ENCODE measurements around the gene STX11.
A peak's percentile ranks its signal among the peaks of the same experiment; 100 is the strongest.

STX11 gene

DNA sequence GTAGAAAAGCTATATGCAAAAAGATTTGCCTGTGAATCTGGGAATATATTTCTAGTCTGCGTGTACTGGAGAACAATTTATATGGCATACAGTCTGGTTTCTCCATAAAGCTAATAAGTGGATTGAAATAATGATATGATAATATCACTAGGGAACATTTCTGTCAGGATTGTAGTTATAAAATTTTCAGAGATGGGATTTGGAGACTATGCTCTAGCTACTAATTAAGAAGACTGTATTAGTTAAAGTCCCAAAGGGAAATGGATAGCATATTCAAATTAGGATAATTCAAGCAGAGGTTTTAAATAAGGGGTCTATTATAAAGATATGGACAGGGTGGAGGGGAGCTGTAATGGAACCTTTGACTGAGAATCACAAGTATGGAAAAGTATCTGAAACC lies 7.2 kb upstream of the STX11 start:
- DNase-seq (ENCODE audit: low spot score), result no peak

DNA sequence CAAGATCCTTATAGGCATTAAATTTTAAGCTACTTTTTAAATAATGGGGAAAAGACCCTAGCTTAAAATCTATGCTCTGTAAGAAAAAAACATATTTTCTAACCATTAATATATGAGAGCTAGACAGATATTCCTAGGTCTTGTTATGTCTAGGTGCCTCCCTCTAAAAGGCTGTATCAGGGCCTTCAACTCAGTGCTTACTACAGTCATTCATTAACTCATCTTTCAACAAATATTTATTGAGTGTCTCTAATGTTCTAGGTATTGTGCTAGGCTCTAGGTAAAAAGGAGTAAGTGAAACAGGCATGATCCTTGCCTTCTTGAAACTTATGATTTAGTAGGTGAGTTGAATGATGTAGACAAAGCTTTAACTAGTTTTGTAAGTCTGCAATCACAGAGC lies 6.4 kb upstream of the STX11 start:
- no peak for DNase-seq (ENCODE audit: low spot score)

DNA sequence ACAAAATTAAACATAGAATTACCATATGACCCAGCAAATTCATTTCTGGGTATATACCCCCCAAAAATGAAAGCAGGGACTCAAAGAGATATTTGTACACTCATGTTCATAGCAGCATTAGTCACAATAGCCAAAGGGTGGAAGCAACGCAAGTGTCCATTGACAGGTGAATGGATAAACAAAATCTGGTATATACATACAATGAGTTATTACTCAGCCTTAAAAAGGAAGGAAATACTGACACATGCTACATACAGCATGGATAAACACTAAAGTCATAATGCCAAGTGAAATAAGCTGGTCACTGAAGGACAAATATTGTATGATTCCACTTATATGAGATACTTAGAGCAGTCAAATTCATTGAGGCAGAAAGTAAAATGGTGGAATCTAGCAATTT lies 5.3 kb upstream of the STX11 start:
- peak; percentile 65 for DNase-seq (ENCODE audit: low spot score)

DNA sequence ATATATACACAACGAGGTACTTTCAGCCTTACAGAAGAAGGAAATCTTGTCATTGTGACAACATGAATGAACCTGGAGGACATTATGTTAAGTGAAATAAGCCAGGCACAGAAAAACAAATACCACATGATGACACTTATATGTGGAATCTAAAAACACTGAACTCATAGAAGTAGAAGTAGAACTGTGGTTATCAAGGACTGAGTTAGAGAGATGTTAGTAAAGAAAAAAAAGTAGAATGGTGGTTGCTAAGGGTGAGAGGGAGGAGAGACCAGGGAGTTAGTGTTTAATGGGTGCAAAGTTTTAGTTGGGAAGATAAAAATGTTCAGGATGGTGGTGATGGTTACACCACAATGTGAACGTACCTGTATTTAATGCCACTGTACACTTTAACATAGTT lies 4.8 kb upstream of the STX11 start:
- DNase-seq (ENCODE audit: low spot score), result no peak

DNA sequence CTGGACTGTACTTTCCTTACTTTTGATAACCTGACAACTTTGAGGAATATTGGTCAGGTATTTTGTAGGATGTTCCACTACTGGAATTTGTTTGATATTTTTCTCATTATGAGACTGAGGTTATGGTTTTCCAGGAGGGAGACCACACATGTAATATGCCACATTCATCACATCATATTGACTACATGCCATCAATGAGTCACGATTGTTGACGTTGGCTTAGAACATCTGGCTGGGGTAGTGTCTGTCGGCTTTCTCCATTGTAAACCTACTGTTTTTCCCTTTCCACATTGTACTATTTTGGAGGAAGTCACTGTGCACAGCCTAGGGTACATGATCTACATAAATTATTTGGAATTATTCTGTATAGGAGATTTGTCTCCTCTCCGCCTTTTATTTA lies 1.4 kb upstream of the STX11 start:
- DNase-seq (ENCODE audit: low spot score), result no peak

DNA sequence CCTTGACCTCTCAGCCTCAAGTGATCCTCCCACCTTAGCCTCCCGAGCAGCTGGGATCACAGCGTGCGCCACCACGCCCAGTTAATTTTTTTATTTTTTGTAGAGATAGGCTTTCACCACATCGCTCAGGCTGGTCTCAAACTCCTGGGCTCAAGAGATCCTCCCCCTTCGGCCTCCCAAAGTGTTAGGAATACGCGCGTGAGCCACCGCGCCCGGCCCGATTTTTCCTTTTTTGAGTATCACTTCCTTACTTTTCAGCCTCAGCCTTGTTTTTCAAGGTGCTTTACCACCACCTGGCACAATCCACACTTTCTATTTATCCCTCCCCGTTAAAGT lies 791 bp upstream of the STX11 start:
- DNase-seq (ENCODE audit: low spot score), result no peak

DNA sequence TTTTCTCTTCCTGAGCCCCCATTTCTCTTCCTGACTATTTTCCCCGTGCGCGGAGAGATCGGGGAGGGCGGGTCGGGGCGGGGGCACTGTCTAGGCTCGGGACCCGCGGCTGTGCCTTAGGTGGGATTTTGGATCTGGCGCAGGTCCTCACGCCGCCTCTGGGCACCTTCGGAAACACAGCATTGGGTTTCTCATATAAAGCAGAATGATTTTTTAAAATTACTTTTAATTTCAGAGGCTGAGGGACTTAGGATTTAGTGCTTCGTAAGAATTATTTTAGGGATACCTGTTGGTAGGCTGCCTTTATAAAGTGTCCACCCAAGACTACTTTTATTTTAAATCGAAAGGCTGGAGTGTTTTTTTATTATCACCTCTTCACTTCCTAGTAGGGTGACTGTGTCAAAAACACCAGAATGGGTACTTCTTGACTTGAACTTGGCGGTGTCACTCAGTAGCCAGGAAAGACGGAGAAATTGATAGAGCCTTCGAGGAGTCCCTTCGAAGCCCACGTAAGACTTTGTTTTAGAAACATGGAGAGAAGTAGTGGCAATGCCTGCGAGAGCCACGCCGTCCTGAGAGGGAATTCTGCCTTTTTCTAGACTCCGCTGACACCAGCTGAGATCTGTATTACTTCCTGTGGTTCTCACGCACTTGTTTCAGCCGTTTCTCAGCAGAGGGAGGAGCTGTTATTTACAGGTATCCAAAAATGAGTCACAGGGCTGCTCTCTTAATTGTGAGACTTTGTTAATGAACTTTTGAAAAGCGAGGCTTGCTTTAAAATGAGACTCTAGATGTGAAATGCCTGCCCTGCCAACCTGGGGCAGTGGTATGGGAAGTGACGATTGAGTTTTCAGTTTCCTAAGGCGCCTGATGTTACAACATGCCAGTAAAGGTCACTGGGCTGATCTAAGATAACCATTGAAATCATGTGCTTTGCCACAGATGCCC lies 667 bp downstream of the STX11 start:
- DNase-seq (ENCODE audit: low spot score), result peak; percentile 24

DNA sequence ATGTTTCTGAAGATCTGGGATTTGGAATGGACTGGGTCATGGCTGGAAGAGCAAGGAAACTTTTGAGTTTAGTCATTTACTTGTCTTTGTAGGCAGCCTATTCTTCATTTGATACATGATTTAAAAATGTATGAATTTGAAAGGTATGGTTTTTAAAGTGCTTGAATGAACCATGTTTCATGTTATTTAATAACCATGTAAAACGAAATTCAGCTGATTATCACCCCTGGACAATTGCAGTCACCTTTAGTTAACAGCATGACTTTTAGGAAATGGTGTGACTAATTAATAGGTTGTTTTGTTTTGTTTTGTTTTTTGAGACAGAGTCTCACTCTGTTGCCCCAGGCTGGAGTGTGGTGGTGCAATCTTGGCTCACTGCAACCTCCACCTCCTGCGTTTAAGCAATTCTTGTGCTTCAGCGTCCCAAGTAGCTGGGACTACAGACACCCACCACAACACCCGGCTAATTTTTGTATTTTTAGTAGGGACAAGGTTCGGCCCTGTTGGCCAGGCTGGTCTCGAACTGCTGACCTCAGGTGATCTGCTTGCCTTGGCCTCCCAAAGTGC lies 2.1 kb downstream of the STX11 start:
- DNase-seq (ENCODE audit: low spot score), result no peak

DNA sequence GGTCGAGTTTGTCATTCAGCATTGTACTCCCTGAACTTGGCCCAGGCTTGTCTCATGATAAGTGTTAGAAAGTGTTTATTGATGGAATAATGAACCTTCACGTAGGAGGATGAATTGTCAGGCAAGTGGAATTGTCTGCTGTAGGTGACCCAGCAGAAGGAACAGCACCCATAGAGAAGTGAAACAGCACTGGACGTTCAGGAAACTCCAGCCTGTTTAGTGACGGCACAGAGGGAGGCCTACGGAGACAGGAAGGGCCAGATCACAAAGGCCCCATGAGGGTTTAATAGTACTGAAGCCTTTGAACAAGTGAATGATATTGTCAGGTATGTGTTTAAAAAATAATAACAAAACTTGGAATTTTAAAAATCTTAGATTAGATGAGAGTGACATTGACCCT lies 2.9 kb downstream of the STX11 start:
- DNase-seq (ENCODE audit: low spot score), result no peak

DNA sequence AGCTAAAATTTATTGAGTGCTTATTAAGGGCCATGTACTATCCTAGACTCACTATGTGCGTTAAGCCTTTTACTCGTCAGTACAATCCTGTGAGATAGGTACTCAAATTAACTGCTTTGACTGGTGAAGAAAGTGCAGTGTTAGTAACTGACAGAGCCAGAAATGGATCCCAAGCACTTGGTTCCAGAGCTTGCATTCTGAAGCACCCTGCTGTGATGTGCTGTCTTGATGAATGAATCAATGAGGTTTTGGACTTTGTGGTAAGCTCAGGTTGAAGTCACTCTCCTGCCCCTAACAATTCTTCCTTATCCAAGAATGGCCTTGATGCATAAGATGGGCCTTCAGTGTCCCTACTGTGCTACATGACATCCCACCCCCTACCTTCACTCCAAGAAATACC lies 3.7 kb downstream of the STX11 start:
- DNase-seq (ENCODE audit: low spot score), result no peak

DNA sequence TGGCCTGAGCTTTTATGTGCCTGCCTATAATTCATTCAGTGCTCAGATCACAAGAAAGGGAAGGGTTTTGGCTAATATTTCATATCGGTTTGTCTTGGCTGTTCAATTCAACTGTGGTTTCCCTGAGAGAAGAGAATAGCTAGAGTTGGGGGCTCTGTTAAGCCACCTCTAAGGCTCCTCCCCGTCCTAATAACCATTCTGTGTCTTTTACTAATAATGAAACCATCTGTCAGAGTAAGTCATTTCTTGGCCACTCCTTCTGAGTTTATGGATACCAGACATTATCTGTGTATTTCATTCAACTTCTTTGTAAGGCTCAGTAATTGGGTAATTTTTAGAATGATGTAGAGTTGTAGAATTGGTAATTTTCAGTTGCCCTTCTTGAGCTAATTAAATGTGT lies 5.2 kb downstream of the STX11 start:
- DNase-seq (ENCODE audit: low spot score), result no peak

DNA sequence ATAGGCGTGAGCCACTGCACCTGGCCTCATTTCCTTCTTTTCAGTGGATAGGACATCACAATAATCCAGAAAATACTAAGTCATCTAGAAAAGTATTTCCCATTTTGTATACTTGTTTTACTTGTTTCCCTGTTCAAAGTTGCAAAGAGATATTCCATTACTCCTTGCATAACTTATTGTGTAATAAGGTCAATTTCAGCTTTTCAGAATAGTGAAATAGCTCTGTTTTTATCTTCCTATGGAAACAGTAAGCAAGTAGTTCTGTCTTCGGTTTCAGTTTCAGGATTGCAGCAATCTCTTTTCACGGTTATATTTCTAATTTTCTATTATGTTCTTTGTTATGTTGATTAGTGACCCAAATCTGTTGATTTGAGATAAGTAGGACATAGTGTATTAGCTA lies 6.0 kb downstream of the STX11 start:
- no peak for DNase-seq (ENCODE audit: low spot score)

DNA sequence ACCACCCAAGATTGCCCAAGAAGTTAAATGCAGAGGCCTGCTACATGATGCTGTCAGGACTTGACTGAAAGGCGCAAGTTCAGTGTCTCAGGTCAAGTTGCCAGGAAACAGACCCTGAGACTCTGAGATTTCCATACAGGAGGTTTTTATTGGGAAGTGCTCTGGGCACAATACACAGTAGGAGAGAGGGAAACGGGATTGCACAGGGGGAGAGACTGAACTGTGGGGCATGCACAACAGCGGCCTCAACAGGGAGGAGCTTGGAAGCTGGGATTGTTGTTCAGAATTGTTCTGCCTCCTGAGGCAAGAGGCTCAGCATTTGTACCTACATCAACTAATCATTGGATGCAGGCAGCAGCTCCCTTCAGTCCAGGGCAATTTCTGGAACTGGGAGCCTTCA lies 6.7 kb downstream of the STX11 start:
- DNase-seq (ENCODE audit: low spot score), result no peak

DNA sequence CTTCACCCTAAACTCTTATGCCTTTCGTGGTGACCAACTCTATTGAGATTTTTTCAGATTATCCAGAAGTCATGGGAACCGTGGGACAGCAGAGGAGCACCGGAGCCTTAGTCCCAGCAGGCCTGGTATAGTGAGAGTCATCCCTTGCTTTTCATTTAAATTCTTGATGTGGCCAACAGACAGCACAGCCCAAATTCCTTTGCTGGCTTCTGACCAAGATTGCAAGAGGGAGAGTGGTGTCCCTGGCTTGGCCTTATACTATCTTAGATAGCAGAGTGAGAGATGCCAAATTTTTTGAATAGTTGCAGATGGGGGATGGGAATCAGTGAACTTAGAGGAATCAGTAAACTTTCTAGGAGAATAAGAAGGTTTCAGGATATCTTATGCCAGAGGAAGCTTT lies 7.8 kb downstream of the STX11 start:
- peak; percentile 17 for DNase-seq (ENCODE audit: low spot score)

DNA sequence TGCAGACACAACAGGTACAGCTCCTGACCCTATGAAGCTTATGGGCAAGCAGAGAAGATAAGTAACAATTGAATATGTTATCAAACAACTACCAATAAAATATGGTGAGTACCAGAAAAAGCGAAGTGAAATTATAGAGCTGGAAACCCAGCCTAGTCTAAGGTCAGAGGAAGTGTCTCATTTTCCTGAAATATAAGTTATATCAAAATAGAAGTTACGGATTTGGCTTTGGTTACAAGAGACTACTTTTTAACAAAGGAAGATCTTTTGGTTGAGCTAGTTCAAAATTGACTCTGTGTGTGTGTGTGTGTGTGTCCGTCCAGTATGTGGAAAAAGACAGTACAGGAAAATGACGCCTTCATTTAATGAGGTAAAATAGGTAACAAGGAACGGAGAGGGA lies 8.9 kb downstream of the STX11 start:
- DNase-seq (ENCODE audit: low spot score), result peak; percentile 70

DNA sequence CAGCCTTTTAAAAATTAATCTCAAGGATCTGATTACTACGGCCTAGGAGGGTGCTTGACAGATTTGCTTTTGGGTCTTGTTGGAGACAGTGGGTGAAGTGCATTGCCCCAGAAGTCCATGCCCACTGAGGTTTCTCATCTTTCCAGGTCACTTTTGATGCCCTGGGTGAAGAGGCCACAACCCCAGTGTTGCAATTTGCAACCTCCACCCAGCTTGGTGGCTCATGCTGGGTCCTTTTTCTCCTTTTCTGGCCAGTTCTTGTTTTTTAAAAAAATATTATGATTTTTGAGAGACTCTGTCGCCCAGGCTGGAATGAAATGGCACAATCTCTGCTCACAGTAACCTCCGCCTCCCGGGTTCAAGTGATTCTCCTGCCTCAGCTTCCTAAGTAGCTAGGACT lies 9.4 kb downstream of the STX11 start:
- no peak for DNase-seq (ENCODE audit: low spot score)

DNA sequence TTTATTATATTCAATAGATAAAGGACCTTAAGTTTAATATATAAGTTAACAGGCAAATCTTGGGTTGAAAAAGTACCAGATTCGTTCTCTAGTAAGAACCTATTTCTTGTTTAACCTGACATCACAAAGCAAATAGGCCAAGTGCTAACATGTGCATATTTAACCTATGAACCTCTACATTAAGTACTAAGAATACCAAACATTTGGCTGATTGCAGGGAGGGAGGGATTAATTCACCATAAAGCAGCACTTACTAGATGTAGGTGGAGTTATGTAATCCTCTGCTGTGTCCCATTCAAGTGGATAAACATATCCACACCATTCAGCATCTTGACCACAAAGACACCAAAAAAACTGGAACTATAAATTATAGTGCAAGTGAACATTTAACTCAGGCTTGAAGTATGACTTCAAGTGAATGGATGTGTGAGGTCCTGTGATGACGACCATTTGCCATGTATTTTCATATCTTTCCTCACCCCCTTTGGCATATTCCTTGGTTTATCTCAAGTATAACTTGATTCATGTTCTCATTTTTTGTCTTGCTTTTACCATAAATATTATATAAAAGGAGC lies 10.2 kb downstream of the STX11 start:
- no peak for DNase-seq (ENCODE audit: low spot score)

DNA sequence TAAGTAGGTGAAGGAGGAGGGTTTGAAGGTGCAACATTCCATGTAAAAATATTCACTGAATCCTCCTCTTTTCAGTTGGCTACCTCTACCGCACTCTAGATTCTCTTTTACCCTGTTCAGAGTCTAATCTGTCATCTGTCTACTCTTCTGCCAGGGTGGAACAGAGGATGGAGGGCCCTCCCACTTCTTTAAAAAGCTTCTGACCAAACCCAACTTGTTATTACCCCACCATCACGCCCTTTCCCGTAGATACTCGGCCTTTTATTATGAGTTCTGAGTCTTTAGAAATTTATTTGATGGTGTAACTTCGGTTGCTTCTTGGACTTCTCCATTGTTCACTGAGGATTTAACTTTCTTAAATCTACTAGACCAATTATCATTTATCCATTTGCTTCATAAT lies 11.7 kb downstream of the STX11 start:
- DNase-seq (ENCODE audit: low spot score), result no peak

DNA sequence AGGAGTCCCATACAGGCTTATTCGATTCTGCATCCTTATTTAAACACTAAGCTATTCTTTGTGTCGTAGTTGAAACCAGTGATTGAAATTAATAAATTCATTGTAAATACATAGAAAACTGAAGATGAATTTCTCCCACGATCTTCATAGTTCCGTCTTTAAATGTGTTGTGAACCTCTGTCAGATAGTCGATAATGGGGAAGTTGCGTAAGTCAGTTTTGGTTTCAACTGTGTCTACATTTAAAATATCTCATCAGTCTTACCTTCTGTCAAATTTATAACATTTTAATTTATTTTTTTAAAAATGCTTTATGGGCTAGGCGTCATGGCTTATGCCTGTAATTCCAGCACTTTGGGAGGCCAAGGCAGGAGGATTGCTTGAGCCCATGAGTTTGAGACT lies 12.7 kb downstream of the STX11 start:
- no peak for DNase-seq (ENCODE audit: low spot score)

DNA sequence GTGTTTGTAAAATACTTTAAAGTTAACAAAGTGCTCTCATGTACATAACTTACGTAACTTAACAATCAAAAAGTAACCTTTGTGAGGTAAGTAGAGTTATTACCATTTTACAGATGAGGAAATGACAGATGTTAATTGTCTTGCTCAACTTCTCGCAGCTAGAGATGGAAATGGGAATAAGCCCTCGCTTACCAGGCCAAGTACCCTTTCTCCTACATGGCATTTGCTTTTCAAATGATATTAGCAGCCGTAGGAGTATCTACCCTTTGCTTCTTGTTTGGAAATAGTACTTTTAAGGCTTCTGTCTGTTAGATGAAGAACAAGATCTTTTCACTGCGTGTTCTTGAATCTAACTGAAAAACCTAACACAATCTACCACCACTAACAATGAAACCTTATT lies 15.5 kb downstream of the STX11 start:
- no peak for DNase-seq (ENCODE audit: low spot score)

DNA sequence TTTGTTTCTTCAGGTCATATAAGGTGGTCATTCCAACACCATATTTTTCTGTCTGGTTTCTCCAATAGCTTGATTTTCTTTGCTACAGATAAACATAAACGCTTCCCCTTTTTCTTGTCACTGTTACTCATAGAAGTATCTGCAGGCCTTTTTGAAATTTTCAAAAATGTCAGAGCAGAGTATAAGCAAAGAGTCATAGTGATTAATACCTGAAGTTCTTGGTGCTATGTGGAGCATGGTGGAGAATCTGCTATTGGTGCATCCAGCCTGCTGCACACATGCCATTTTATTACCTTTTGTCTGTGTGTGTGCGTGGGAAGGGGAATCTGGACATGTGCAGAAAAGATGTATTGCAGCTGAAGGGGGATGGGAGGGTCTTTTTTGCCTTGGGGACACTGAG lies 19.7 kb downstream of the STX11 start:
- DNase-seq (ENCODE audit: low spot score), result no peak

DNA sequence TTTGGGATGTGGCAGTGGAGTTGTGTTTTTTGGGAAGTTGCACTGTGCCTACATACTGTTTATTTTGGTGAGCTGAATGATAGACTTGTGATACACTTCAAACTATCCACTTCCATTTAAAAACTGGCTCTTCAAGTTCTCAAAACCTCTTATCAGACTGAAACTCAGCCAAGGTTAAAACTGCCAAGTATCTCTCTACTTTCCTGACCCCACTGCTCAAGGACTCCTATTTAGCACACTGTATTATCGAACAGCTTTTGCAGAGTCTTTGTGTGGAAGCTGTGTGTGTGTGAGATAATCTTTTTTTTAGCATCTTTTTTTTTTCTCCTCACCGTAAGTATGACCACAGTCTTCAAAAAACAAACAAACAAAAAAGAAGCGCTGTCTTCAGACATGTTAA lies 21.1 kb downstream of the STX11 start:
- no peak for DNase-seq (ENCODE audit: low spot score)

DNA sequence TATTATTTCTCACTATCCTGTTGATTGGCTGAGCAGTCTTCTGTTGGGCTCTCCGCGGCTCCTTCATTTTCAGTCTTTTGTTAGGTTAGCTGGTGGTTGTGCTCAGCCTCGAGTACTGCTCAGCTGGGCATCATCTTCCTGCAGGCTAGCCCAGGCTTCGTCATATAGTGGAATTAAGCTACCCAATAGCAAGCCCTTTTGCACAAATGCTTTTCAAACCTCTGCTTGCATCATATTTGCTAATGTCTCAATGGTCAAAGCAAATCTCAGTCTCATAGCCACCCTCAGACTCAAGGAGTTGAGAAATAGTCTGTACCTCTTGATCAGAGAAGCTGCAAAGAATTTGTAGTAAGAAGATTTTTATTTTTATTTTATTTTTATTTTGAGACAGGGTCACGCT lies 23.7 kb downstream of the STX11 start:
- DNase-seq (ENCODE audit: low spot score), result no peak

DNA sequence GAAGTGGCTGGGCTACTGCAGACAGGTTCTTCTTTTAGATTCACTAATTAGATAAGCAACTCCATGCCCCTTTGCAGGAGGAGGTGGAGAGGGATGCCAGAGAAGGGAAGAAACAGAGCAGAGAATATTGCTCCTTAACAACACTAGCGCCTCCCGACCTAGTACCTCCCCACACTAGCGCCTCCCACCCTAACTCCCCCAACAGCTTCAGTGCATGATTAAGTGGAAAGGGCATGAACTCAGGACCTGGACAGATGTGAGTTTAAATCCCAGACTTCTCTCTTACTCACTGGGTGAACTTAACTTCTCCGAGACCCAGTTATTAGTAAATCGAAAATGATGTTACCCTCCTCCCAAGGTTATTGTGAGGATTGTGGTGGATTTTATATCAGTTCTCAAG lies 25.7 kb downstream of the STX11 start:
- no peak for DNase-seq (ENCODE audit: low spot score)

Data from kidney capillary endothelial cell (primary cell).